ENCODE results near the gene TOR1A.
"Not testable (repeated sequence)": the region's sequence is repeated elsewhere in the genome, so short reads cannot be mapped to it uniquely, and the experiment has no call there.

TOR1A gene

GRCh38 chr9:129779560-129780190, 44.3 kb downstream of the TOR1A start:
- no peak for DNase-seq

- DNase-seq = no peak
These were observed 45.5 kb downstream of the TOR1A start for GRCh38 chr9:129778469-129778868.

- no peak for DNase-seq
These were observed 46.2 kb downstream of the TOR1A start for GRCh38 chr9:129777769-129778130.

GRCh38 chr9:129776938-129777768, 46.8 kb downstream of the TOR1A start:
- peak; percentile 67 for DNase-seq

- no peak for DNase-seq
These were observed 47.4 kb downstream of the TOR1A start for GRCh38 chr9:129776566-129776937.

GRCh38 chr9:129776096-129776495, 47.8 kb downstream of the TOR1A start:
- DNase-seq = not testable (repeated sequence)

- no peak for DNase-seq
These were observed 48.5 kb downstream of the TOR1A start for GRCh38 chr9:129775448-129775798.

GRCh38 chr9:129774791-129775447, 49.0 kb downstream of the TOR1A start:
- no peak for DNase-seq

- DNase-seq = no peak
These were observed 50.5 kb downstream of the TOR1A start for GRCh38 chr9:129773262-129774048.

- no peak for DNase-seq
These were observed 53.2 kb downstream of the TOR1A start for GRCh38 chr9:129770741-129771140.

GRCh38 chr9:129769669-129770068, 54.3 kb downstream of the TOR1A start:
- no peak for DNase-seq

GRCh38 chr9:129768486-129768885, 55.5 kb downstream of the TOR1A start:
- DNase-seq = no peak

- DNase-seq = no peak
These were observed 58.1 kb downstream of the TOR1A start for GRCh38 chr9:129765764-129766317.

GRCh38 chr9:129762985-129763926, 60.7 kb downstream of the TOR1A start:
- no peak for DNase-seq
